Activated naive CD4-positive, alpha-beta T cell treated with anti-CD3 and anti-CD28 coated beads, Interleukin-2, amount 50 U/mL, for 72 hours (primary cell): ENCODE results near the gene MYLK4. TPM values are rescaled to one million over a fixed set of nuclear protein-coding genes. Genes with fewer than 3 reads are reported as not detected.
A peak's percentile ranks its signal among the peaks of the same experiment; 100 is the strongest.

Experiments
- ATAC-seq, 2 donors: fragments of 150-1000 bp; cut with Tn5 transposase; 2 replicates each; pipeline ENCODE4 v1.10.0; 2021; ENCODE audit warnings: mild to moderate bottlenecking in 2 of 2, moderate library complexity in 2 of 2
- DNase-seq, 2 donors: peaks; one replicate each; pipeline ENCODE4 v3.0.0; 2021 to 2022; ENCODE audit warnings: low spot score in 2 of 2
- H3K27ac Mint-ChIP-seq, 2 donors: one replicate each; pipeline ENCODE4 v1.8.0; 2022; ENCODE audit warnings: mild to moderate bottlenecking in 2 of 2, mixed read lengths in 2 of 2
- H3K36me3 Mint-ChIP-seq, 2 donors: one replicate each; pipeline ENCODE4 v1.8.0; 2022; ENCODE audit warnings: mixed read lengths in 2 of 2
- H3K9me3 Mint-ChIP-seq, 2 donors: one replicate each; pipeline ENCODE4 v1.8.0; 2022; ENCODE audit warnings: mixed read lengths in 2 of 2
- total RNA-seq, 2 donors: library from RNA; stranded (reverse); gene quantifications; one replicate each; pipeline ENCODE4 v1.2.3, GENCODE V29; 2022

Gene MYLK4
- total RNA-seq, 2 donors from 2014 or later, result 0.33 TPM; not detected in 1

DNA sequence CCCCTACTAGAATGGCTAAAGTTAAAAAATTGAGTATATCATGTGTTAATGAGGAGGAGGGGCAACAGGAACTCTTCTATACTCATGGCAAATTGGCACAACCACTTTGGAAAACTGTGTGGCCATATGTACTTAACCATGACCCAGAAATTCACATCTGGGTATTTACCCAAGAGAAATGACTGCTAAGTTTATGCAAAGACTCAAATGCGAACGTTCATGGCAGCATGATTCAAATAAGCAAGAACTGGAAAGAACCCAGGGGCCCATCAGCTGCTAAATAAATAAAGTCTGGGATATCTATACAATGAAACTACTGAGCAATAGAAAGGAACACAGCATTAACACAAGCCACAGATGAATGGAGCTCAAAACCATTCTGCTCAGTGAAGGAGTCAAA is 107.6 kb downstream of the MYLK4 start:
- Mint-ChIP-seq H3K36me3 (no peaks in the 10 kb centered on the region), H3K27ac (no peak overlapping the region), H3K9me3 (no peaks in the 10 kb centered on the region)
- ATAC-seq, result no peak
- no peak for DNase-seq

DNA sequence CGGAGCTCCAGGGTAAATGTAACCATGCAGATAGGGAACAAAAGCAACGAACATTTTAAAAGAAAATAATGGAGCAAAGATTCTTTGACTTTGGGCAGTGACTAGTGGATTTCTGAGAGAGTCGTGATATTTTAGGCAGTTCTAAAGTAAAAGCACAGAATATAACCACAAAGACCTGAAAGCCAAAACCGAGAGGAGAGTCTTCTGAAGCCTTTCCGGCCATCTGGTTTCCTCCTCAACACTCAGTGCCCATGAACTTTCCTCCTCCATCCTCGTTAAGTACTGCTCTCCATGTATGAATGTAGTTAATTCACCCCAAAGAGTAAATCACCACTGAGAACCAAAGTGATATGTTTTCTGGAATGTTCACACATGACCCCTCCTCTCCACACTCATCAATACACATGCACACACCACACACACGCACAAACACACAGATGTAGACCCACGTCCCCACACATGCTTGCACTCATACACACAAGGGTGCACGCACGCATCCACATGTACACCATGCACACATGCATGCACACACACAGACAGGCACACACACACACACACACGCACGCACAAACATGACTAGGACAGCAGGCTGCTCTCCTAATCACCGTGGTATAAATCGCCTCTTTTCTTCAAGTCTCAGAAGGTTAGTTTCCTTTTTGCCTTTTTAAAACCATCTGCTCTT is 109.5 kb downstream of the MYLK4 start:
- no peak for DNase-seq
- no peak for ATAC-seq
- Mint-ChIP-seq H3K36me3 (no peaks in the 10 kb centered on the region), H3K27ac (no peak overlapping the region), H3K9me3 (no peaks in the 10 kb centered on the region)

- ATAC-seq (no peak), DNase-seq (no peak)
- H3K9me3 Mint-ChIP-seq, result no peaks in the 10 kb centered on the region
- H3K27ac Mint-ChIP-seq, result no peak overlapping the region
- no peaks in the 10 kb centered on the region for H3K36me3 Mint-ChIP-seq
Observed at GRCh38 chr6:2640551-2640950, 110.2 kb downstream of the MYLK4 start.

DNA sequence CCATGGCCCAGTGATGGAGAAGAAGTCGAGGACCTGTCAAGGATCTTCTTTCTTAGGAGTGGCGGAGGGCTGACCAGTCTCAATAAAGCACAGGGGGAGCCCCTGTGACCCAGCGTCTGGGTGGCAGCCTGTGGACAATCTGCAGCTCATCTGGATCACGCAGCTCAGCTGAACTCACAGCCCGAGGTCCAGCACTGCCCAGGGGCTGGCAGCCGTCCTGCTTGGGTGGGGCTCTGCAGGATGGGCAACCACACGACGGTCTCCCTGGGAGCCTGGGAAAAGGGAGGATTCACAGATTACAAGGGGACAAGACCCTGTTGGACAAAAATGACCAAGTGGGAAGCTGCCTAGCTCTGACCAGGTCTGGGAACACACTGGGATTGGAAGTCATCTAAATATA is 110.8 kb downstream of the MYLK4 start:
- ATAC-seq (no peak), DNase-seq (no peak)
- no peaks in the 10 kb centered on the region for H3K9me3 Mint-ChIP-seq
- no peak overlapping the region for H3K27ac Mint-ChIP-seq
- H3K36me3 Mint-ChIP-seq, result no peaks in the 10 kb centered on the region

GRCh38 chr6:2639167-2639566 is 111.6 kb downstream of the MYLK4 start:
- Mint-ChIP-seq H3K36me3 (no peaks in the 10 kb centered on the region), H3K9me3 (no peaks in the 10 kb centered on the region), H3K27ac (no peak overlapping the region)
- ATAC-seq (no peak), DNase-seq (no peak)

- DNase-seq (no peak), ATAC-seq (no peak)
- Mint-ChIP-seq H3K27ac (no peak overlapping the region), H3K9me3 (no peaks in the 10 kb centered on the region), H3K36me3 (no peaks in the 10 kb centered on the region)
Observed at GRCh38 chr6:2636672-2637071, 114.0 kb downstream of the MYLK4 start.

- DNase-seq (no peak), ATAC-seq (no peak)
- Mint-ChIP-seq H3K27ac (no peak overlapping the region), H3K36me3 (no peaks in the 10 kb centered on the region), H3K9me3 (no peaks in the 10 kb centered on the region)
Observed at GRCh38 chr6:2635911-2636310, 114.8 kb downstream of the MYLK4 start.

DNA sequence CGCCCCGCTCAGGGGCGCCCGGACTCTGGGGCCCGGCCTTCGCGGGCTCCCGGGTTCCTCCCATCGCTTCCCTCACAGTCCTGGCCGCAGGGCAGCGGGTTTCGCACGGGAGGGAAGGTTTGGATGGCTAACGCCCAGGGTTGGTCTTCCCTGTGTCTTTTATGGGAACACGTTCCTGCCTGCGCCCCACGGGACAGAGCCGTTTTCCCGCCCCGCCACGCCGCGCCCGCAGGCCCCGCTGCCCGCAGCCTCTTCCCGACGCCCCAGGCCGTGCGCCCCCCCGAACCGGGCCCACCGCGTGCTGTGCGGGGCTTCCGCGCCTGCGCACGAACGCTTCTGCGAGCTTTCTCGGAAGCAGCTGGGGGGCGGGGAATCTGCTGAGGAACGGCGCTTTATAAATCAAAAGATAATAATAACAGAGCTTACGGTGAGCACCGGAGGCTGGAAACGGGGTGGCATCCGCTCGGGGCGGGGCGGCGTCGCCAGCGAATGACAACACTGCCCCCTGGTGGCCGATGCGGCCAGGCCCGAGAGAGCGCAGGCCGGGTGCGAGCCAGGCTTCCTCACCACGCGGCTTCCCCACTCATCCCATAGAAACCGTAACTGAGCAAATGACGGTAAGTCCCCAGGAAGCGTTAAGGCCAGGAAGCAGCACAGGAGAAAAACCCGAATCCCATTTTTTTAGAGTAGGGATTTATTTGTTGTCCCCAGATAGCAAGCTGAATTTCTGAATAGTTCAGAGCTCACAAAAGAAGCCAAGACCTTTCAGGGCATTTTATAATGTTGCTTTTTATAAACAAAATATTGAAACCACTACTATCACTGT is 116.4 kb downstream of the MYLK4 start:
- H3K27ac Mint-ChIP-seq, result no peak overlapping the region

DNA sequence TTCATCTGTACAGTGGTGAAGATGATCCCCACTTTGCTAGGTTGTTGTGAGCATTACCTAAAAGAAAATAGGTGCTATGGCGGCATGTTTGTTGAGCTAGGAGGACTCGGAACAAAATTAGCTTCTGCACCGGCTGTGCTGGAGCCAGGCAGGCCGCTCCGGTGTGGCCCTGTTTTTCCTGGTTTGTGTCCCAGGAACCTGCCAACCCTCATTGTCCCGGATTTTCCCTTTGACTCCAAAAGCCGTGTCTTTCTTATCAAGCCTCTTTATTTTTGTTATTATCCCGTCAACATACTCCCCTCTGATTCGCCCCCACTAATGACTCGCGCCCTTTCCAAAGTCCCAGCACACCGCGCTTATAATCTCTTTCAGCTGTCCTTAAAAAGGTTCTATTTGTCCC is 117.0 kb downstream of the MYLK4 start:
- no peak for DNase-seq
- ATAC-seq, result no peak
- H3K27ac Mint-ChIP-seq, result peak overlapping the region in 1 of 2 donors; percentile 44
- H3K9me3 Mint-ChIP-seq, result no peaks in the 10 kb centered on the region
- no peaks in the 10 kb centered on the region for H3K36me3 Mint-ChIP-seq

More for the DNA sequence above, 116.4 kb downstream of the MYLK4 start:
- no peaks in the 10 kb centered on the region for H3K36me3 Mint-ChIP-seq
- no peaks in the 10 kb centered on the region for H3K9me3 Mint-ChIP-seq
- peak; percentile 96 to 97 for ATAC-seq
- DNase-seq, result peak; percentile 82 to 94

GRCh38 chr6:2632976-2633584 is 117.6 kb downstream of the MYLK4 start:
- ATAC-seq (no peak), DNase-seq (no peak)
- Mint-ChIP-seq H3K27ac (peak overlapping the region in 1 of 2 donors; percentile 50), H3K9me3 (no peaks in the 10 kb centered on the region), H3K36me3 (no peaks in the 10 kb centered on the region)

- Mint-ChIP-seq H3K36me3 (no peaks in the 10 kb centered on the region), H3K9me3 (no peaks in the 10 kb centered on the region), H3K27ac (no peak overlapping the region)
- DNase-seq, result no peak
- no peak for ATAC-seq
Observed at GRCh38 chr6:2632368-2632767, 118.4 kb downstream of the MYLK4 start.

GRCh38 chr6:2630891-2631571 is 119.7 kb downstream of the MYLK4 start:
- ATAC-seq (no peak), DNase-seq (no peak)
- Mint-ChIP-seq H3K27ac (no peak overlapping the region), H3K36me3 (no peaks in the 10 kb centered on the region), H3K9me3 (no peaks in the 10 kb centered on the region)

DNA sequence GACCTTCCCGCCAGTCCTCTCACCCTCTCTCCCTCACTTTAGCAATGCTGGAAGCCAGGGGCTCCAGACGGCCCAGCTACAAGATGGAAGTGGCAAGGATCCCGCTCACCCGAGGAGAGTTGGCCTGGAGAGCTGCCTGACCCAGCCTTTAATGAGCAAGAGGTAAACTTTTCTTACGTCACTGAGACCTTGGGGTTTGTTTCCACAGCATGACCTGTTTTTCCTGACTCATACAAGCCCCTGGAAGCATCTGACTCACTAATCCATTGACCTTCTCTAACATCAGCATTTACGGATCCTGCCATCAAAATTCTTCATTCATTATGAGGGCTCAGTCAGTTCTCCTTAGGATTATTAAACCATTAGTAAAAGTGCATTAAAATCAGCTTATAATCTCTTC is 120.4 kb downstream of the MYLK4 start:
- DNase-seq, result no peak
- Mint-ChIP-seq H3K27ac (no peak overlapping the region), H3K9me3 (no peaks in the 10 kb centered on the region)

DNA sequence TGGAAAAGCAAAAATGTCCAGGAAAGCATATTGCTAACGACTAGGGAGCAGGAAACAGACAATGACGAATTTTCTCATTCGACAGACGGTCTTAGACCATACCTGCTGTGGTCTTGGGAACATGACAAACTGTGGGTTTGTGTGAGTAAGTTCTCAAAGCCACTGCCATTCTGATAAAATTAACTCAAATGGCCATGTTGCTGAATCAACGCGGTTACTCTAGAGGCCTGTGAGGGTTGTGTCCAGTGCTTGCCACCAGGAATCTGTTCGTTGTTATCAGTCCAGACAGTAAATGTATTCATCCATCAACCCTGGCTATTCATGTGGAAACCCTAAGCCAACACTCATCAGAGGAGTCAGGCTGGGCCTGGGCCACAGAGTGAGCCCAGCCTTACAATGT is 124.3 kb downstream of the MYLK4 start:
- no peak for ATAC-seq
- no peaks in the 10 kb centered on the region for H3K9me3 Mint-ChIP-seq
- no peak overlapping the region for H3K27ac Mint-ChIP-seq
- no peaks in the 10 kb centered on the region for H3K36me3 Mint-ChIP-seq
- DNase-seq, result no peak

More for the DNA sequence above, 120.4 kb downstream of the MYLK4 start:
- ATAC-seq, result no peak
- H3K36me3 Mint-ChIP-seq, result no peaks in the 10 kb centered on the region

- no peak for DNase-seq
- Mint-ChIP-seq H3K36me3 (no peaks in the 10 kb centered on the region), H3K27ac (no peak overlapping the region), H3K9me3 (no peaks in the 10 kb centered on the region)
- no peak for ATAC-seq
Observed at GRCh38 chr6:2625581-2625980, 125.1 kb downstream of the MYLK4 start.

DNA sequence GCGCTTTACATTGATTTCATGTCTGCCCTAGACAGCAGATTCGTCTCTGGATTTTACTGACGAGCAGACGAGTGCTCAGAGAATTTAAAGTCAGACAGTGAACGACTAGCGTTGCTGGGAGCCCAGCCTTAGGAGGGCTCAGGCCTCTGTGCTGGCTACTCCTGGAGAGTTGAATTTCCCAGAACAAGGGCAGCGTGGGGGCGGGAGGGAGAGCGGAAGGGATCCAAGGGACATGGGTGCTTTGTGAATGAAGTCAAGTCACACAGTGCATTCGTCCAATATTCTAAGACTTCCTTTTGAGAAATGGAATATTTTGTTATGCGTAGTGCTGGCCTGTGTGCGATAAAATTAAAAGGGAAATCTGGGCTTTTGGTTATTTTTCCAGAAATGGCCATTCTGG is 126.5 kb downstream of the MYLK4 start:
- no peaks in the 10 kb centered on the region for H3K36me3 Mint-ChIP-seq
- H3K9me3 Mint-ChIP-seq, result no peaks in the 10 kb centered on the region
- H3K27ac Mint-ChIP-seq, result no peak overlapping the region
- DNase-seq (no peak), ATAC-seq (no peak)

DNA sequence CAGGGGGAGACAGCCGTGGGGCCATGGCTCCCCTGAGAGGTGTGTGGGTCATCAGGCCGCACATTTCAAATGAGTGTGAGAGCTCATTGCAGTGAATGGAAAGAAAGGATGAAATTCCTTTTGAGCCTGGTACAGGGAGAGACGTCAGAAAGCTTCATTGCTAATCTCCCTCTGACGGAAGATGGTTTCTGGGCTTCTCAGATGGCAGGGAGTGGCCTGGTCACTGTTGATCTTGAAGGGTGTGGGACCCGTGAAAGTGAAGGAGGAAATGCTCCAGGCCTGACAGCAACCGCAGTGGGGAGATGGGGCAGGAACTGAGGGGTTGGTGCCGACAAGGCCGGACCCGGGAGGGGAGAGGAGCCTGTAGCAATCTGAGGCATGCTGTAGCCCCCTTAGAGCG is 127.4 kb downstream of the MYLK4 start:
- Mint-ChIP-seq H3K9me3 (no peaks in the 10 kb centered on the region), H3K27ac (no peak overlapping the region), H3K36me3 (no peaks in the 10 kb centered on the region)
- DNase-seq (no peak), ATAC-seq (no peak)
